Measurements from ENCODE around the gene IL24.

Gene IL24

DNA sequence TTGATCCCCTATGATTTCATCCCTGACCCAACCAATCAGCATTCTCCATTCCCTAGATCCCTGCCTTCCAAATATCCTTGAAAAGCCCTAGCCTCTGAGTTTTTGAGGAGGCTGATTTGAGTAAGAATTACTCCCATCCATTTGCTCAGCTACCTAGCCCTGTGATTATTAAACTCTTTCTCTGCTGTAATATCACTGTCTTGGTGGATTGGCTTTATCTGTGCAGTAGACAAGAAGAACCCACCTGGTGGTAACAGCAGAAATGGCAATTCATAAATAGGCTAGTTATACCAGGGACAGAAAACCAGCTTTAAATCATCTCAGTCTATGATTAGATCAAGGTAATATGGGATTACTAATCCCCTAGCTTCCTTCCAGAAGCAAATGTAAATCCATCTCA, 18.8 kb upstream of the IL24 start:
- DNase-seq (ENCODE audit: low read depth in 3 of 3, low spot score in 1 of 3) = no peak

DNA sequence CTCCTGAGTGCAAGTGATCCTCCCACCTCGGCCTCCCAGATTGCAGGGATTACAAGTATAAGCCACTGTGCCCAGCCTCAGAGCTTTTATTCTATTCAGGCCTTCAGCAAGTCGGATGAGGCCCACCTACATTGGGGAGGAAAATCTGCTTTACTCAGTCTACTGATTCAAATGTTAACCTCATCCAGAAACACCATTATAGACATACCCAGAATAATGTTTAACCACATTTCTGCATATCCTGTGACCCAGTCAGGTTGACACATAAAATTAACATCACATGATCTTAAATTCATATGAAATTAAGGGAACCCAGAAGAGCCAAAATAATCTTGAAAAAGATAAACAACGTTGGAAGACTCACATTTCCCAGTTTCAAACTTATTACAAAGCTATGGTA, 16.9 kb upstream of the IL24 start:
- DNase-seq (ENCODE audit: low read depth in 3 of 3, low spot score in 1 of 3) = no peak

GRCh38 chr1:206882555-206882954, 14.7 kb upstream of the IL24 start:
- no peak for DNase-seq (ENCODE audit: low read depth in 3 of 3, low spot score in 1 of 3)

- no peak for DNase-seq (ENCODE audit: low read depth in 3 of 3, low spot score in 1 of 3)
Observed at GRCh38 chr1:206883160-206883559, 14.1 kb upstream of the IL24 start.

DNA sequence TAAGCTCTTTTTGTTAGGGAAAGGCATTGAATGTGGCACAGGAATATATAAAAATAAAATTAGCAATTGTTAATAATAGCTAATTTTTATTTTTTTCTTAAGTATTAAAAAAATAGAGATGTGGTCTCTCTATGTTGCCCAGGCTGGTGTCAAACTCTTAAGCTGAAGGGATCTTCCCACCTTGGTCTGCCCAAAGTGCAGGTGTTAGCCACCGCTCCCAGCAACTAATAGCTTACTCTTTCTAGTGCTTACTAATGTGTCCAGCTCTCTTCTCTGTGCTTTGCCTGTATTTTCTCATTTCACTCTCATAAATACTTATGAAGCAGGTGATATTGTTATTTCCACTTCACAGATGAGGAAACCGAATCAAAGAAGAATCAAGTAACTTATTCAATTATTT, 13.4 kb upstream of the IL24 start:
- no peak for DNase-seq (ENCODE audit: low read depth in 3 of 3, low spot score in 1 of 3)

GRCh38 chr1:206885341-206886060, 11.7 kb upstream of the IL24 start:
- no peak for DNase-seq (ENCODE audit: low read depth in 3 of 3, low spot score in 1 of 3)

- no peak for DNase-seq (ENCODE audit: low read depth in 3 of 3, low spot score in 1 of 3)
Observed at GRCh38 chr1:206886831-206887230, 10.4 kb upstream of the IL24 start.

DNA sequence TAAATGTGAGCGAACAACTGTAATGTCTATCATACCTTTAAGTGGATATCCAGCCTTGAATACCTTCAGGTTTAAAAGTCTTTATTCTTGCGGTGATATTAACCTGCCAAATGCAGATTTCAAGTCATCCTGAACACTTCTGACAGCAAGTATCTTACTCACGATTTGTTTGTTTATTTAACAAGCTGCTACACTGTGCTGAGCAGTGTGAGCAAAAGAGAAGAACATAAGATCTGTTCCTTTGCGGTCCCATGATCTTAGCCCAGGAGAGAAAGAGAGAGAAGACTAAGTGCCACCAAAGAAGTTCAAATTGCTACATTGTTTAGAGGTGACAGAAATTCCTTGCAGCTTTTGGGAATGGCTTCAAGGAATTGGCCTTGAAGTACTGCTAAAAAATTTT, 9.5 kb upstream of the IL24 start:
- DNase-seq (ENCODE audit: low read depth in 3 of 3, low spot score in 1 of 3) = no peak

DNA sequence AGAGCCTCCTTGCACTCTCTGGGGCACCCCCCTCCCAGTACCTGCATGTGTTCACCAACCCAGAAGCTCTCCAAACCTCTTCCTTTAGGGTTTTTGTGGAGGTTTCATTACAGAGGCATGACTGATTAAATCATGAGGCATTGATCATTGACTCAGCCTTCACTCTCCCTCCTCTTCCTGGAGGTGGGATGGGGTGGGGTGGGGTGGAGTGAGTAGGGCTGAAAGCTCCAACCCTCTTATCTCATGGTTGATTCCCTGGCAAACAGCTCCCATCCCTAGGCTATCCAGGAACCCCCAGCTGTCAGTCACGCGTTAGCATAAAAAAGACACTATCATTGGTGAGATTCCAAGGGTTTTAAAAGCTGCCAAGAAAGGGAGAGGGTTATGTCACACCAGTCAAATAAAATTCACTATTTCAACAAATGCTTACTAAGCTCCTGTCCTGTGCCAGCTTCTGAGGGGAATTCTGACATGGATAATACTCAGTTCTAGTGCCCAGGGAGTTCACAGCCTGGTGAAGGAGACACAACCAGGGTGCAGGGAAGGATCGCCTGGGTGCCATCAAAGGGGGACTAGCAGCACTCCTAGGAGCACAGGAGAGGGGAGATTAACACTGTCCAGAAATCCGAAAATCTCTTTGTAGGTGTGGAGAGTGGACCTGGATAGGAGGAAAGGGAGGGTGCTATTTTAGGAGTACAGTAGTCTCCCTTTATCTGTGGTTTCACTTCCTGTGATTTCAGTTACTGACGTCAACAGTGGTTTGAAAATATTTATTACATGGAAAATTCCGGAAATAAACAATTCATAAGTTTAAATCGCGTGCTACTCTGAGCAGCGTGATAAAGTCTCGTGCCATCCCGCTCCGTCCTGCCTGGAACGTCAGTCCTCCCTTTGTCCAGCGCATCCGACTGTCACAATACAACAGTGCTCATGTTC, 6.8 kb upstream of the IL24 start:
- DNase-seq (ENCODE audit: low read depth in 3 of 3, low spot score in 1 of 3) = no peak

- DNase-seq (ENCODE audit: low read depth in 3 of 3, low spot score in 1 of 3) = no peak
Observed at GRCh38 chr1:206891412-206891811, 5.8 kb upstream of the IL24 start.

- no peak for DNase-seq (ENCODE audit: low read depth in 3 of 3, low spot score in 1 of 3)
Observed at GRCh38 chr1:206892351-206892984, 4.8 kb upstream of the IL24 start.

DNA sequence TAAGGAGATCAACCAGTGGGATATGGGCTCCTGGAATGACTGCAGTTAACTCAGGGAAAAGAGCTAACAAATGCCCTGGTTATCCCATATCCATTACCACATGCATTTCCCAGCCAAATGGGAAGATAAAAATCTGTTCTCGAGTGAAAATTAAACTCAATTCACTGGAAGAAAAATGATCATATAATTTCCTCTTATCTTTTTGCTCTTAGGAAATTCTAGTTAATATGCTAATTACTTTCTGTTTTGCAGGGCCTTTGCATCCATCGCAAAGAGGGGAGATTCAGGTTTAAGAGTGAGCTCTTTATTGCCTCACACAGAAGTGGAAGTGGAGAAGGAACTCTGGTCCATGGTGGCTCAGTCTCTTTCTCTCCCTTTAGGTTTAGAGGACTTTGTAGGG, 3.9 kb upstream of the IL24 start:
- DNase-seq (ENCODE audit: low read depth in 3 of 3, low spot score in 1 of 3) = no peak

GRCh38 chr1:206895325-206895724, 1.9 kb upstream of the IL24 start:
- no peak for DNase-seq (ENCODE audit: low read depth in 3 of 3, low spot score in 1 of 3)

DNA sequence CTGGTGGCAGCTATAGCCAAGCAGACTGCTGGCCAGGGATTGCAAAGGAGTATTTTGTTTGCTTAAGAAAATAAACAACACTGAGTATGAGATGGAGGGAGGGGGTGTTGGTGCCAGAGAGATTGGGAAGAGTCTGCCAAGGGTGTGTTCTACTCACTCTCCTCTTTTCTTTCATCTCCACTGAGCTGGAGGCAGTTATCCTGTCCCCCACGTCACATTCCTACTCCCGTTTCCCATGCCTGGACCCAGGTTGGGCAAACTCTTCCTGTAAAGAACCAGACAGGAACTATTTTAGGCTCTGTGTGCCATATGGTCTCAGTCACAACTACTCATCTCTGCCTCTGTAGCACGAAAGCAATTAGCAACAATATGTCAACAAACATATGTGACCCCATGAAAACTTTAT, 1.4 kb upstream of the IL24 start:
- no peak for DNase-seq (ENCODE audit: low read depth in 3 of 3, low spot score in 1 of 3)

DNA sequence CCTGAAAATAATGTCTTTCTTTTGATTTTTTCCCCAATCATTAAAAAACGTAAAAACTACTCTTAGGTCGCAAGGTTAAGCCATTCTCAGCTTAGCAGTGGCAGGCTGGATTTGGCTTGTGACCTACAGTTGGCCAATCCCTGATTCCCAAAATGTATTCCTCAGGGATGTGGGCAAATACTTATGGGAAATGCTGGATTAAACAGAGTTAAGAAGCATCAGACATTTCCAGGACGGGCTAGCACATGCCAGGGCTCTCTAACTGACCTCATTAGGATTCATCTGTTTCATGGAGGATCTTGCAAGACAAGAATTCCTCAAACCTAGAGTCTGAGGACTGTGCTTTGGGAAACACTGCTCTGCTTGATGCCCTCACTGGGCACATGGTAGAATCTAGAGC, 982 bp upstream of the IL24 start:
- no peak for DNase-seq (ENCODE audit: low read depth in 3 of 3, low spot score in 1 of 3)

DNA sequence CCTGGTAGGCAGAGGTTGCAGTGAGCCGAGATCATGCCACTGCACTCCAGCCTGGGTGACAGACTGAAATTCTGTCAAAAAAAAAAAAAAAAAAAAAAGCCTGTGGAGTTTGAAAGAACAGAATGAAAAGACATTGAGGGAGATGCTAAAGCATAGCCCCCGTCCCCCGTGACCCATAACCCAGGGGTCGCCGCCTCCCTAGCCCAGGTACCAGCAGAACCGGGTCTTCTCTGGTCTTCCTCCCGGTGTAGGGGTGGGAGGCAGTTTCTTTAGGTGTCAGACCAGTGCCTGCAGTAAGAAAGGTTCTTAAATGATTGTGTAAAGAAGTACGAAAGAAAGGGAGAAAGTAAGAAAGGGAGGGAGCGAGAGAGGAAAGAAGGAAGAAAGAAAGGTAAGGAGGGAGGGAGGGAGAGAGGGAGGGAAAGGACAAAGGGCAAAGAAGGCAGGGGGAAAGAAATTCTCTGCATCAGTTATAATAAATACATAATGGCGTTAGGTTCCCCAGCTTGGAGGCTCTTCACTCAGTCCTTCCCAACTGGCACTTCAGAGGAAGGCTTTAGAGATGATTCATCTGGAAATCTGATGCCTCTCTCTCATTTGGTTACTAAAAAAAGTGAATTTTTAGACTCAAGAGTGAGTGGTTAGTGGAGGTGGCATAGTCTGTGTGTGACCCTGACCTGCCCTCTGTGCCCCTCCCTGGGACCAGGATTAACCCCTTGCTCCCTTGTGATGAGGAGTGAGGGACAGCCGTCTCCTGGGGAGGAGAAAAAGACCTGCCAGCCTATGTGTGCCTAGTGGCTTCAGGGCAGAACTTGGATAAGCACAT, 1.1 kb downstream of the IL24 start:
- no peak for DNase-seq (ENCODE audit: low read depth in 3 of 3, low spot score in 1 of 3)

DNA sequence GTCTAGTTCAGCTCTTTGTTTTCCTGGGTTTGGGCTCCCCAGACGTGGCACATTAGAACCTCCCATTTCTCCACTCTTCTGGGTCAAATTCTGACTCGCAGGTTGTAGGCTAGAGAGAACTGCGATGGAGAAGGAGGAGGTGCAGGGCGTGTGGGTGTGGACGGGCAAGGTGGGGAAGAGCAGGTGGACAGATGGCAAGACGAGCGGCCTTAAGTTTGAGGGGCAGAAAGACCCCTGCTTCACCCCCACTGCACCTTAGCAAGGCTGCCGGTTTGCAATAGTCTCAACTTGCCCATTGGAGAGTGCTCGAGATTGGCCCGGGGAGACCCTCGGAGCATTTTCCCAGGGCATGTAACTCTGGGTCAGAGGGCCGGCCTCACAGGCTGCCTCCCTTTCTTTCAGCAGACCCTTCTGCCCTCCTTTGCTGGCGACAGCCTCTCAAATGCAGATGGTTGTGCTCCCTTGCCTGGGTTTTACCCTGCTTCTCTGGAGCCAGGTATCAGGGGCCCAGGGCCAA, 1.7 kb downstream of the IL24 start:
- no peak for DNase-seq (ENCODE audit: low read depth in 3 of 3, low spot score in 1 of 3)

DNA sequence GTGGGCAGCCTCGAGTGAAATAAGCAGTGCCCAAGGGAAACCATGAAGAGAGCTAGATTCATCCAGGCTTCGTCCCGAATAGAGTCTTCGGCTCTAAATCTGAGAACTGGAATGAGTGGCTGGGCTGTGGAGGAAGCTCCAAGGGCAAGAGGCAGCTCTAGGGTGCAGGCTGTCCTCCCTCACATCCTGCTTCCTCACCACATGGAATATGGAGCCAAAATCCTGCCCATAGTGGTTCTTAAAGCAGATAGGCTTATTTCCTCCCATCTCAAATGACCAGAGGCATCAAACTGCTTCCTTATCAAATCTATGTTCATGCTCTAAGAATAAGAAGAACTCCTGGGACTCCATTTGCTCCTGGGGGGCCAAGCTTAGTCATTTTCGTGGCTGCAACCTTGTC, 2.5 kb downstream of the IL24 start:
- no peak for DNase-seq (ENCODE audit: low read depth in 3 of 3, low spot score in 1 of 3)

- no peak for DNase-seq (ENCODE audit: low read depth in 3 of 3, low spot score in 1 of 3)
Observed at GRCh38 chr1:206900149-206900548, 2.9 kb downstream of the IL24 start.

GRCh38 chr1:206901944-206902343, 4.7 kb downstream of the IL24 start:
- no peak for DNase-seq (ENCODE audit: low read depth in 3 of 3, low spot score in 1 of 3)

DNA sequence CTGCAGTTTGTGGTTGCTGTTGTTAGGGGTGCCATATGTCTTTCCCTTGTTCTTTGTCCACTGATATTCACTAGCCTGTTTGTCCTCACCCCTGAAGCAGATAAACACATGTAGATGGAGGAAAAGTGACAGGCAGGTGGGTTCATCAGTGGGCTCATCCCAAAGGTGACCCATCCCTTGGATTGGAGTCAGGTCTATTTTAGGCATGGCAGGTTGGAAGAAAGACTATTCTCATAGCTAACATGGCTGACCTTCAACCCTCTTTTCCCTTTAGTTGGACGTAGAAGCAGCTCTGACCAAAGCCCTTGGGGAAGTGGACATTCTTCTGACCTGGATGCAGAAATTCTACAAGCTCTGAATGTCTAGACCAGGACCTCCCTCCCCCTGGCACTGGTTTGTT, 5.5 kb downstream of the IL24 start:
- no peak for DNase-seq (ENCODE audit: low read depth in 3 of 3, low spot score in 1 of 3)
